DMS153 (cell line): ENCODE data around the gene WIPF2.
A peak's percentile ranks its signal among the peaks of the same experiment; 100 is the strongest.

Experiments
- DNase-seq: peaks from one replicate; lab custom pipeline; 2025; lab: John Stamatoyannopoulos, UW

The WIPF2 gene, protein sequence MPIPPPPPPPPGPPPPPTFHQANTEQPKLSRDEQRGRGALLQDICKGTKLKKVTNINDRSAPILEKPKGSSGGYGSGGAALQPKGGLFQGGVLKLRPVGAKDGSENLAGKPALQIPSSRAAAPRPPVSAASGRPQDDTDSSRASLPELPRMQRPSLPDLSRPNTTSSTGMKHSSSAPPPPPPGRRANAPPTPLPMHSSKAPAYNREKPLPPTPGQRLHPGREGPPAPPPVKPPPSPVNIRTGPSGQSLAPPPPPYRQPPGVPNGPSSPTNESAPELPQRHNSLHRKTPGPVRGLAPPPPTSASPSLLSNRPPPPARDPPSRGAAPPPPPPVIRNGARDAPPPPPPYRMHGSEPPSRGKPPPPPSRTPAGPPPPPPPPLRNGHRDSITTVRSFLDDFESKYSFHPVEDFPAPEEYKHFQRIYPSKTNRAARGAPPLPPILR

DNA sequence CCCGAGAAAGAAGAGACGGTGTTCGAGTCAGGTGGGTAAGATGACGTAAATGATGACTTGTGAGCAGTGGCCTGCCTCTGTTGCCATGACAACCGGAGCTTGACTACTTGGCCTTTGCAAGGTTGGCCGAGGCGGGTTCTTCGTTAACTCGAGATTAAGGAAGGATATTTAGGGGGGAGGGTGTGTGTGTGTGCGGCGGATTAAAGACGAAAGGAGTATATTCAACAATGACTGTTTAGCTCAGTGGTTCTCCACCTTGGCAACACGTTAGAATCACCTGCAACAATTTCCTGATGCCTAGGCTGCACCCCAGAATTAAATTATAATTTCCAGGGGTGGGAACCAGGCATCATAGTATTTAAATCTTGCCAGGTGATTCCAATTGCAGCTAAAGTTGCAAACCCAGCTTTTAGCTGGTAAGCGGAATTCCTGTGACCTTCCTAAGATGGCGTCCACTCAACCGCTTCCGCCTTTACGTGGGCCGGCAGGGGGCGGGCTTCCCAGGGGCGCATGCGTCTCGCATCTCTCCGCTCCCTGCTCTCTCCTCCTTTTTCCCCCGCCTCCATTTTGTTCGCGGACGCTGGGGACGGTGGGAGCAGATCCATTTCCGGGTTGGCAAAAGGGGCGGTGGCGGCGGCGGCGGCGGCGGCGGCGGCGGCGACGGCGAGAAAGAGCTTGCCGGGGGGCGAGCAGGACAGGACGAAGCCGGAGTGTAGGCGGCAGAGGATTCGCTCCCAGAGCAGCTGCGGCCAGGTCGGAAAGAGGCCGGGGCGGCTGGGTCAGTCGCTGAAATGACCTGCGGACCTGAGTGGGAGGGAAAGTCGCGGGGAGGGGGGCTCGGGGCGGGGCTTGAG is at the start of gene WIPF2:
TSS of gene WIPF2 (plus strand) at position 565 of the 854 bp plus-strand sequence. CDS start 37,156 bp downstream, outside the sequence.
- DNase-seq = peak; percentile 96

DNA sequence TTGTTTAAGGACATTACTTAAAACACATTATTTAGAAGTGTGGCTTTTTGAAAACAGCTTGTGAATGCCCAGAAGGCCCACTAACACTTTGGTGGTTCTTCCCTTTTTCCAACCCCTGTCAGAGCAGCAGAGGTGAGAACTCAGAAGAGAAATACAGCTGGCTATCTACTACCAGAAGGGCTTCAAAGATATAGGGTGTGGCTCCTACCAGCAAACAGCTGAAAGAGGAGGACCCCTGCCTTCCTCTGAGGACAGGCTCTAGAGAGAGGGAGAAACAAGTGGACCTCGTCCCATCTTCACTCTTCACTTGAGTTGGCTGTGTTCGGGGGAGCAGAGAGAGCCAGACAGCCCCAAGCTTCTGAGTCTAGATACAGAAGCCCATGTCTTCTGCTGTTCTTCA is 48.8 kb upstream of the WIPF2 start:
- DNase-seq = no peak

DNA sequence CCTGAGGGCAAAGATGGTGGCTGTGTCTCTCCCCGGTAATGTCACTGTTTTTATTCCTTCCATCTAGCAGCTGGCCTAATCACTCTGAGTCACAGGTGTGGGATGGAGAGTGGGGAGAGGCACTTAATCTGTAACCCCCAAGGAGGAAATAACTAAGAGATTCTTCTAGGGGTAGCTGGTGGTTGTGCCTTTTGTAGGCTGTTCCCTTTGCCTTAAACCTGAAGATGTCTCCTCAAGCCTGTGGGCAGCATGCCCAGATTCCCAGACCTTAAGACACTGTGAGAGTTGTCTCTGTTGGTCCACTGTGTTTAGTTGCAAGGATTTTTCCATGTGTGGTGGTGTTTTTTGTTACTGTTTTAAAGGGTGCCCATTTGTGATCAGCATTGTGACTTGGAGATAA is 47.4 kb upstream of the WIPF2 start:
- no peak for DNase-seq

DNA sequence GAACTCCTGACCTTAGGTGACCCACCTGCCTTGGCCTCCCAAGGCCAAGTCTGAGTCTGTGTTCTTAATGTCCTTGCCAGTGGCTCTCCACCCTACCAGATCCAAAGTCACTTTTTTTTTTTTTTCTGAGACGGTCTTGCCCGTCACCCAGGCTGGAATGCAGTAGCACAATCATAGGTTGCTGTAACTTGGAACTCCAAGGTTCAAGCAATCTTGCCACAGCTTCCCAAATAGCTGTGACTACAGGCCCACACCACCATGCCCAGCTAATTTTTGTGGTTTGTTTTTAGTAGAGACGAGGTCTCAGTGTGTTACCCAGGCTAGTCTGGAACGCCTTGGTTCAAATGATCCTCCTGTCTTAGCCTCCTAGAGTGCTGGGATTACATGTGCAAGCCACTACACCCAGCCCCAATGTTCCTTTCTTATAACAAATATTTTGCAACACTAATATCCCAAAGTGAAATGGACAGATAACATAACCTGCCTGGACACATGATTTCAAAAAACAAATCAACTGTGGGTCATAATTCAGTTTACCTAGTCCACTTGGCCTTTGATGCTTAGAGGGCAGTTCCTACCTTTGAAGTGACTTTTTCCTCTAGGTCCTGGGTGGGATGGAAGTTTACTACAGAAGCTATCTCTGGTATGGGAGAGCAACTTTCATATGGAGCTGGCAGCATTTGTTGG is 45.9 kb upstream of the WIPF2 start:
- DNase-seq = no peak

DNA sequence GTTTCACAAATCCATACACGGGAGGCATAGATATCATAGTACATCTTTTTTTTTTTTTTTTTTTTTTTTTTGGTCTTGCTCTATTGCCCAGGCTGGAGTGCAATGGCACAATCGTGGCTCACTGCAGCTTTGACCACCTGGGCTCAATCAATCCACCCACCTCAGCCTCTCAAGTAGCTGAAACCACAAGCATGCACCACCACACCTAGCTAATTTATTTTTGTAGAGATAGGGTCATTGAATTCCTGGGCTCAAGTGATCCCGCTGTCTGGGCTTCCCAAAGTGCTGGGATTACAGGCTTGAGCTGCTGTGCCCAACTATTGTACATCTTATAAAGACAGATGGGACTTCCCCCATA is 45.3 kb upstream of the WIPF2 start:
- no peak for DNase-seq

DNA sequence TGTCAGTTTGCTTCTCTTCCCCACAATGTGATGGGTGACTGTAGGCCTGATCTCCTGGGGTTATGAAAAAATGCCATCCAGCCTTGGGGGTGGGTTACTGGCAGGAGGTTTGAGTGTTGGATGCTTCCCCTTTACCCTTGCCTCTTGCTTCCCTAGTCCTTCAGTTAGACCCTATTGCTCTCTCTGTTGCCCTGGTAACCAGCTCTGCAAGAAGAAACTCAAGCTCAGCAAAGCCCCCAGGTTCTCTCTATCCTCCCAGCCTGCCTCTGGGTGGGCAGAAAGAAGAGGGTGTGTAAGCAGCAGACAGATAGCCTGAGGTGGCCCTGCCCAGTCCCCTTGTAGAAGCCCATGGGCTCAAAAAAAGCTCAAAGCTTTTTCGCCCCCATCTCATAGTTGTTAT is 44.6 kb upstream of the WIPF2 start:
- DNase-seq = no peak

DNA sequence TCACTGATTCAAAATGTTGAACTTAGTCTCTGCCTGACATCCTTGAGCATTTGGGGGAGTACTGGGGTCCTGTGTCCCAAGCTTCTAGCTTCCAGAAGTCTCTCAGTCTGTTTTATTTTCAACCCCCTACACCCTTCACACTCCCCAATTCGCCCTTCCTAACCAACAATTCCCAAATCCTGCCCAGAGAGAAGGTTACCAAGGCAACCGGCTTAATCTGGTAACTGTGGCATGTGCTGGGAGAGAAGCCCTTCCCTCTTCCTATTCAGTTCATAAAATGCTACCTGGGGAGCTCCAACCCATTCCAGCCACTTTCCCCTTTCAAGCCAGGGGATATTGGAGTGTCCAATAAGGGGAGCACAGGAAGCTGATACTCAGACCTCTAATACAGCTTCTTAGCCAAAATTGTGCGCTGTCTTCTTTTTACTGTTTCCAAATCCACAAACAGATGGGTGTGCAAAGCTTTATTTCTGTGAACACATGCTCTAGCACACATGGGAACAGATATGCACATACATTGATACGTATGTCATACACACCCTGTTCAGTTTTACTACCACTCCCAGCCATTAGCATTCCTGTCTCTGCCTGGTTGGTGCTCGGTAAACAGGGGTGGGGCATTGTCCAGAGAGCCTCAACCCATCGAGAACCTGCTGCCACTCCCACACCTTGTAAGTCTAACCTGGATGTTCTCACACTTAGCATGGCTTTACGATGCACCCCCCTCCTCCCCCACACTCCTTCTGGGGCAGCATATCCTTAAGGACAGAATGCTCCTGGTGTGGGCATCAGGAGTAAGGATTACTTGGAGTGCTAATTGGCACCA is 43.0 kb upstream of the WIPF2 start:
- peak; percentile 55 for DNase-seq

DNA sequence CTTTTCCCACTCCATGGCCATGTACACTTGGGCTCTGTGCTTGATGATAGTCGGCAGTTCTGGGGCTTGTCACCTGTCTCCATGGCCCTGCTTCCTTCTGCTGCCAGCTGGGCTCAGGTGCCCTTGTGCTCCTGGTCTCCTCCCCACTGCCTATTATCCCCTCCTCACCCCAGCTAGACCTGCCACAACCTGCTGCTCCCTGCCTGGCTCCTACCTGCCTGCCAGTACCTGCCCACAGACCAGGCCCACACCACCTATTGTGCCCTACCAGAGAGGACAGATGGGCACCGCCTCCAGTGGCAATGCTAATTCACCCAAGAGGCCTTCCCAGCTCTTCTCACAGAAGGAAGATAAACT is 42.4 kb upstream of the WIPF2 start:
- DNase-seq = peak; percentile 81

DNA sequence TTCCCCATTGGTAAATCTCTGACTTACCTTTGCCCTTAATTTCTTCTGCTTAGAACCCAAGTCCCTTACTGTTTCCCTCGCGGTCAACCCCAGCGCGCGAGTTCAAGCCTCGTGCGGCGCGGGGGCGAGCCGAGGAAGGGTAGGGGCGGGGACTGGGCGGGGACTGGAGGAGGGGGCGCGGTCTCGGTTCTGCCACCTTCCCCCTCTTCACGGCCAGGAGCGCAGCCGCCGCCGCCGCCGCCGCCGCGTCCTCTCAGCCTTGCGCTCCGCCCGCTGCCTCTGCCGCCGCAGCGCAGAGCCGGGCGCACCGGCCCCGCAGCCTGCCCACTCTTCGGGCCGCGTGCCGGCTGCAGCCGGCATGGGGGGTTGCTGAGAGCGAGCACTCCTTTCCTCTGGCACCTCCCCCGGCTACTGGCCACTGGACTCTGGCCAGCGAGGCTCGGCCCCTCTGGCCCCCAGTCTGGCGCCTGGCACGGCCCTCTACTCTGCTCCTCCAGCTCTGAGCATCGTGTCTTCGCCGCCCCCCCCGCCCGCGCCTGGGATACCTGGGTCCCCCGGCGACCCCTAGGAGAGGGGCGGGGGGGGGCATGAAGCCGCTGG is 41.7 kb upstream of the WIPF2 start, which contains the start of gene RAPGEFL1:
TSS of gene RAPGEFL1 (plus strand) at position 196 of the 600 bp plus-strand sequence. CDS start at position 588, 392 bp downstream.
- DNase-seq = peak; percentile 44

DNA sequence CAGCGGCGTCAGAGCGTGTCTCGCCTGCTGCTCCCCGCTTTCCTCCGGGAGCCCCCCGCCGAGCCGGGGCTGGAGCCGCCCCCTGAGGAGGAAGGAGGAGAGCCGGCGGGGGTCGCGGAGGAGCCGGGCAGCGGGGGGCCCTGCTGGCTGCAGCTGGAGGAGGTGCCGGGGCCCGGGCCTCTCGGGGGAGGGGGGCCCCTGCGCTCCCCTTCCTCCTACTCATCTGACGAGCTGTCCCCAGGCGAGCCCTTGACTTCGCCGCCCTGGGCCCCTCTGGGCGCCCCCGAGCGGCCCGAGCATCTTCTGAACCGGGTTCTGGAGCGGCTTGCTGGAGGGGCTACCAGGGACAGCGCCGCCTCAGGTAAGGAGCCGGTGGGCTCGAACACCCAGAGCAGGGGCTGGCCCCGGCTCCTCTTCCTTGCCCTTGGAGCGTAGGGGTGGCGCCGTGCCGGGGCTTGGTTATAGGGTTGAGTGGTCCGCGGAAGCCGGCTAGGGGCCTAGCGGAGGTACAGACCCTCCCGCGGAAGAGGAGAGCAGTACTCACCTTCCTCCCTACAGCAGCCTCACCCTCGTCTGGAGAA is 41.0 kb upstream of the WIPF2 start:
- DNase-seq = no peak

DNA sequence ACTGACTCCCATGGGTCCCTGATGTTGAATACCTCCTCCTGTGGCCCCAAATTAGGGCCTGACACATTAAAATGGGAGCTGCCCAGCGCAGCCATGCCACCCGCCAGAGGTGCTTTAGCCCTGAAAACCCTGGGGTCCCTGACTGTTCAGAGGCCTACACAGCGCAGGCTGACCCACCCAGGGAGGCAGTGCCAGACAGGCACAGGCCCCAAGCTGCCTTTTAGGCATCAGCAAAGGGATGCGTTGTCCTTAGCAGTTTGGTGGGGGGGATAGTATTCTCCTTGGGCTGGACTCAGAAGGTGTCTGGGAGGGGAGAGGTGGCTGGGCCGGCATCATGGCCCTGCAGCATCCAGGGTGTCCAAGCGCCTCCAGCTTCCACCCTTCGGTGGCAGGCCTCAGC is 40.4 kb upstream of the WIPF2 start:
- DNase-seq = no peak

DNA sequence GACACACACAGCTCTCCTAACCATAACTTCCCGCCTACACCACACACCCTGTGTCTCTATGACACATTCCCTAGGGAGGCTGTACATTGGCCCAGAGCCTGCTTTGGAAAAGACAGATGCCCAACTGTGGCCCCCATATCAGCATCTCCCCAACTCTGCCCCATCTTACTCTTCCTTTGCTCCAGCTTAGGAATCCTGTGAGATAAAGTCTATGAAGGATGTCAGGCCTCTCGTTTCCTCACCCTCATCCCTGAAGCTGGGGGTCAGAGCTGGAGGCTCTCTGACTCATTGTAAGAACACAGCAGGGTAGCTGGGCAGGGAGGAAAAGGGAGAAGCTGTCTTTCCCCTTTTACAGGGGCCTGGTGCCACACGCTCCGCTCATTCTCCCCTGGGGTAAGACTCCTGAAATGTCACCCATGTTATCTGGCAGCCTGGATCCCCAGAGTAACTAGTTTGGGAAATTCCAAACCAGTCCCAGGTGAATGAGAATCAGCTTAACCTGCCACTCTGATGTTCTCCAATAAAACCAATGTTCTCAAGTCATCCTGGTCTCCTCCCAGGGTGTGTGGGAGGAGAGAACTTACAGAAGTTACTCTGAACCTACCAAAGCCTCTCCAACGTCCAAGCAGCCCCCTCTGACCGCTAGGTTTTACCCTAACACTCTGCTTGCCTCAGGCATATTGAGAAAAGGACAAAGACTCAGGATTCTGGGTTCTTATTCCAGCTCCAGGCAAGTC is 39.0 kb upstream of the WIPF2 start:
- DNase-seq = no peak

DNA sequence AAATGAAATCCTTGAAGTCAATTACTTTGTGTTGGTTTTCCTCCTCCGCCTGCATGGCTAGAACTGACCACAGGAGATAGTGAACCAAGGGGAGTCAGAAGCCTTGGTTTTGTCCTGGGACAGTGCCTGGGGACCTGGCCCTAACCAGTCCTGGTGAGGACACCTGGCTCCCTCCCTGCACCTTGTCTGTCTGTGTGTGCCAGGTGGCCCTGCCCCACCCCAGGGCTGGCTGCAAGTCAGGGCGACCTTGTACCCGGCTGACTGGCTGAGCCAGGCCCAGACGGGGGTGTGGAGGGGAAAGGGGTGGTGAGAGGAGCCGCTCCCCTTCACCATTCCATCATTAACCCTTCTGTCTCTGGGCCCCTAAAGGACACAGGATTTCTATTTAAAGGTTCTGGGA is 38.4 kb upstream of the WIPF2 start:
- DNase-seq = no peak

DNA sequence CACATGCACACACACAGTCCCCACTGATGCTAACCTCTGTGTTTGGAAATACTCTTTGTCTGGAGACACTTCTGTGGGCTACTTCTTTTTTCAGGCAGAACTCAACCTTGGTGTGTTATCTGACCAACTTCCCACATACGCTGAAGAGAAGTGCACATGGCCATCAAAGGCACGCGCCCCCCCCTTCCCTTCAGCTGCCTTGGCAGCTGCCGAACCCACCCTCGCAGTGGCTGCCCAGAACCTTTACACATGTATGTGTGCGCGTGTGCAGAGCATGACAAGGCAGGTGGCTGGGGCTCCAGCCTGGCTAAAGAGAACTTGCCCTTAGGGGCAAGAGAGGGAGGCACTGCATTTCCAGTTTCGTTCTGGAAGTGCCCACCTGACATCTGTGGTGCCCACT is 37.9 kb upstream of the WIPF2 start:
- DNase-seq = no peak

DNA sequence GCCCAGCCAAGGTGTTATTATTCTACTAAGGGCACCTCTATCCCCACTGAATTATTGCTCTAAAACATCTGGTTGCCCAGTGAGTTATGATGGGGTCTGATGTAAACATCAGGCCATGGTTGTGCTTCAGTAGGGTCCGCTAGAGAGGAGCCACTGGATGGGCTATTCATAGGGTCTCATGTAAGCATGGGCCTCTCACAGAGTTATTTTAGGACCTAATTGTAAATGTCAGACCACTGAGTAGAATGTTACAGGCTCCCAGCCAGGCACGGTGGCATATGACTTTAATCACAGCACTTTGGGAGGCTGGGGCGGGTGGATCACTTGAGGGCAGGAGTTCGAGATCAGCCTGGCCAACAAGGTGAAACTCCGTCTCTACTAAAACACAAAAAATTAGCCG is 36.5 kb upstream of the WIPF2 start:
- no peak for DNase-seq

DNA sequence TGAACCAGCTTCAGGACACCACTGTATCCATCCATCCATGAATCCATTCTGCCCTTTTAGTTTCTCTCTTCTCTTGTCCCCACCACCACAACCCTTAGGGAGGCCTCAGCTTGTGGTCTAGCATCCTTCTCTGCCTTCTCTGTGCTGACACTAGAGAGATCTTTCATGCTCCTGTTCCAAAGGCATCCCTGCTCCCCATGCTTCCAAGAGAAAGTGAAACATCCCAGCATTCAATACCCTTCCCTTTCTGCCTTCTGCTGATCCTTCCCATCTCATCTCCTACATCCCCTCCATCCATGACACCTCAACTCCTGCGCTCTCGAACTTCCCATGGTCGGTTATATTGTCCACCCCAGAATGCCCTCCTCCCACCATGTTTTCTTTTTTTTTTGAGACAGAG is 31.9 kb upstream of the WIPF2 start:
- no peak for DNase-seq

DNA sequence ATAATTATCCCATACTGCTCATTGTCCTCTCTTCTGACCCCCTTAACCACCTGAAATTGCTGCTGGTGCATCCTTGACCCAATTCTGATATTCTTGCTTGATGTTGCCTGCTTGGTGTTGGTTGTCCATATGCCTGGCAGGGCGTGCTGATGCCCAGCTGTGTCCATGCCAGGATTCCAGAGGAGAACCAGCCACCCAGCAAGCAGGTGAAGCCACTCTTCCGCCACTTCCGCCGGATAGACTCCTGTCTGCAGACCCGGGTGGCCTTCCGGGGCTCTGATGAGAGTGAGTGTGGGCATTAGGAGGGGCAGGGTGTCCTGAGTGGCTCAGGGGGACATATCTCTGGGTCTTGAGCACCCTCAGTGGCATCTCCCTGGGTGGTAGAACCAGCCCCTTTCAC is 30.4 kb upstream of the WIPF2 start:
- no peak for DNase-seq

DNA sequence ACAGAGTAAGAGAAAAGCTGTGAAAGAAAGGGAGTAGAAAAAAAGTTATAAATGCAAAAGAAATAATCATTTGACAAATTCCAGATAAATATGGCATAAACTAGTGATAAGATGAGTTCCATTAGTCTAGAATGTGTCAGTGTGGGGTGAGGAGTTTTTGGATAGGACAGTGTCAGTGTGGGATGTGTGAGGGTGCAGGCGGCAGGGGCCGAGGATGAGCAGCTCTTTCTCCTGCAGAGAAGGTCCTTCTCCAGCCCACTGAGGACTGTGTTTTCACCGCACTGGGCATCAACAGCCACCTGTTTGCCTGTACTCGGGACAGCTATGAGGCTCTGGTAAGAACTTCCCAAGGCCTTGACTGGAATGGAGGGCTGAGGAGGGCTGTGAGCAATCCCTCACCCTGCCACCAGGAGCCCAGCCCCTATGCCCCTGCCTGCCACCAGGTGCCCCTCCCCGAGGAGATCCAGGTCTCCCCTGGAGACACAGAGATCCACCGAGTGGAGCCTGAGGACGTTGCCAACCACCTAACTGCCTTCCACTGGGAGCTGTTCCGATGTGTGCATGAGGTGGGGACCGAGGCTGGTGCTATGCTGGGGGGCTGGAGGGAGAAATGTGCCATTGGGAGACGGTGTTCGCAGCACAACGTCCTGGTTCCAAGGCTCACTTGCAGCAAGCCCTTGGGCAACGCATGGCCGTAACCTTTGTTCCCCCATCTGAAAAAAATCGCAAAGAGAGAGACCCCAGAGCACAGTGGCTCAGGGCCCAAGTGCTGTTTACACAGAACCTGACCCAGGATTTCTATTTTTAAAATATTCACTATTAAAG is 28.7 kb upstream of the WIPF2 start:
- peak; percentile 13 for DNase-seq
